IPS-NIHi11 (cell line): ENCODE results near the gene TNNT3.
"Not testable (repeated sequence)": the region's sequence is repeated elsewhere in the genome, so short reads cannot be mapped to it uniquely, and the experiment has no call there.

Experiments
- DNase-seq: peaks from one replicate; pipeline ENCODE4 v3.0.0; 2012; ENCODE audit warnings: mixed read lengths, low spot score

The TNNT3 gene

GRCh38 chr11:1919391-1920127, at the start of gene TNNT3:
Gene TNNT3 (plus strand): TSS chr11:1919703. CDS start chr11:1922875, 3,172 bp downstream.
- DNase-seq = peak; percentile 58

DNA sequence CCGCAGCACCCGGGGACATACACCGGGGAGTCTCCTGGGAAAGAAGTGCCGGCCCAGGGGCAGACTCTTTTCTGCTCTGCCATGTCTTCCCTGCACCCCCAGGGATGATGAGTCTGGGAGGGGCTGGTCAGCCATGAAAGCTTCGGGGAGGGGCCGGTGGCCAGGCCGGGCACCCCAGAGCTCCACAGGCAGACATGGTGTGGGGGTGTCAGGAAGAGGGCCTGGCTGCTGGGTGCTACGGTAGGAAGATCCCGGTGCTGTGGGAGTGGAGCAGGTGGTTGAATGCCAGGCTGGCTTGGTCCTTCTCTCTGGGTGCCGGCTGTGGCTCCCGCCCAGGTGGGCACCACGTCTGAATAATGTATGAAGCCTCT, 49.2 kb upstream of the TNNT3 start:
- DNase-seq = no peak

DNA sequence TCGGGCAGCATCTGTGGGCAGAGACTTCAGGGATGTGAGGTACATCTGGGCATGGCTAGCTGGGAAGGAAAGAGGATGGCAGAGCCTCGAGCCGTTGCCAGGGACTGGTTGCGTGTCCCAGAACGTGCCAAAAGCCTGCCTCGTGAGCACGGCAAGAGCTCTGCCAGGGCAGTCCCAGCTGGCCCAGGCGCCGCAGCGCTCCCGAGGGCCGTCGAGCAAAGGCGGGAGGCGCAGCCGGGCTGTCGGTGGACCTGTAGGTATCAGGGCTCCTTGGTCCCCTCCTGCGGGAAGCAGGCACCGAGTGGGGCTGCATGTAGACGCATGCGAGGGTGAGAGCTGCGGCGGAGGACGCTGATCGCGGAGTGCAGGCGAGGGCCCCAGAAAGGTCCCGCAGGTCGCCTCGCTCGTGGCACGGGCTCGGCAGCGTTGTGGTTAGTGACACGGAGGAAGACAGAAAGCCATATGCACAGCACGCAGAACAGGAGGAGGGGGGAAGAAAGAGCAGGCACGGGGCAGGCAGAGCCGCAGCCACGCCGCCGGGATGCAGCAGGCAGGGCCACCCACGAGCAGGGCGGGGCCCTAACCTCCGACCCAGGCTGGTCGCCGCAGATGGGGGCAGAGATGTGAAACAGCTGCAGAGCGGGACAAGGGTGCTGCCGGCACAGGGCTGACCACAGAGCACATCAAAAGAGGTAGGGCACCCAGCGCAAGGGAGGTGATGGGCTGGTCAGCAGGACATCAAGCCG, 48.6 kb upstream of the TNNT3 start:
- DNase-seq = no peak

DNA sequence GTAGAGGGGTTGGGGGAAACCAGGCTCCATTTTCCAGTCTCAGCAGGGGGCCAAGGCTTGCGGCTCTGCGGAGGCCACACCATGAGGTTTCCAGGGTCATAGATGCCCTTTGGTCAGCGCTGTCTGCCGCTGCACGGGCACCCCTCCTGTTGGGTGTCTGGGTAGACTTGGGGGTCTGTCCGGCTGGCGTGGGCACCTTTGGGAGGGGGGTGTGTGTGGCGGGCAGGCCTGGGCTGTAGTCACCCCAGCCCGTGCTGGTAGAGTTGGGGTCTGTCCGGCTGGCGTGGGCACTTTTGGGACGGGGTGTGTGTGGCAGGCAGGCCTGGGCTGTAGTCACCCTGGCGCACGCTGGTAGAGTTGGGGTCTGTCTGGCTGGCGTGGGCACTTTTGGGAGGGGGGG, 48.0 kb upstream of the TNNT3 start:
- no peak for DNase-seq

DNA sequence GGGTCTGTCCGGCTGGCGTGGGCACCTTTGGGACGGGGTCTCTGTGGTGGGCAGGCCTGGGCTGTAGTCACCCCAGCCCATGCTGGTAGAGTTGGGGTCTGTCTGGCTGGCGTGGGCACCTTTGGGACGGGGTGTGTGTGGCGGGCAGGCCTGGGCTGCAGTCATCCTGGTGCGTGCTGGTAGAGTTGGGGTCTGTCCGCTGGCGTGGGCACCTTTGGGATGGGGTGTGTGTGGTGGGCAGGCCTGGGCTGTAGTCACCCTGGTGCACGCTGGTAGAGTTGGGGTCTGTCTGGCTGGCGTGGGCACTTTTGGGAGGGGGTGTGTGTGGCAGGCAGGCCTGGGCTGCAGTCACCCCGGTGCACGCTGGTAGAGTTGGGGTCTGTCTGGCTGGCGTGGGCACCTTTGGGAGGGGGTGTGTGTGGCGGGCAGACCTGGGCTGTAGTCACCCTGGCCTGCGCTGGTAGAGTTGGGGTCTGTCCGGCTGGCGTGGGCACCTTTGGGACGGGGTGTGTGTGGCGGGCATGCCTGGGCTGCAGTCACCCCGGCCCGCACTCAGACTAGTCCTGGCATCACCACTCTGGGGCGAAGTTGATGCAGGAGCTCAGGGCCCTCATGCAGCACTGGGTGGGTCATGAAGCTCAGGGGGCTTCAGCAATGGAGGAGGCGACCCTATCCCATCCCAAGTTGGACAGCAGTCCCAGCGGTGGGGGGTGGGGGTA, 47.1 kb upstream of the TNNT3 start:
- no peak for DNase-seq

- no peak for DNase-seq
These were observed 46.3 kb upstream of the TNNT3 start for GRCh38 chr11:1873048-1873812.

DNA sequence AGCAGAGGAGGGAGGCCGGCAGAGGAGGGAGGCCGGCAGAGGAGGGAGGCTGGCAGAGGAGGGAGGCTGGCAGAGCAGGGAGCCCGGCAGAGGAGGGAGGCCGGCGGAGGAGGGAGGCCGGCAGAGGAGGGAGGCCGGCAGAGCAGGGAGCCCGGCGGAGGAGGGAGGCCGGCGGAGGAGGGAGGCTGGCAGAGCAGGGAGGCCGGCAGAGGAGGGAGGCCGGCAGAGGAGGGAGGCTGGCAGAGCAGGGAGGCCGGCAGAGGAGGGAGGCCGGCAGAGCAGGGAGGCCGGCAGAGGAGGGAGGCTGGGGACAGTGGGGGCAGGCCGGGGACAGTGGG, 45.7 kb upstream of the TNNT3 start:
- not testable (repeated sequence) for DNase-seq

- not testable (repeated sequence) for DNase-seq
These were observed 44.9 kb upstream of the TNNT3 start for GRCh38 chr11:1874441-1875092.

- no peak for DNase-seq
These were observed 44.2 kb upstream of the TNNT3 start for GRCh38 chr11:1875093-1875850.

- not testable (repeated sequence) for DNase-seq
These were observed 43.6 kb upstream of the TNNT3 start for GRCh38 chr11:1875851-1876301.

DNA sequence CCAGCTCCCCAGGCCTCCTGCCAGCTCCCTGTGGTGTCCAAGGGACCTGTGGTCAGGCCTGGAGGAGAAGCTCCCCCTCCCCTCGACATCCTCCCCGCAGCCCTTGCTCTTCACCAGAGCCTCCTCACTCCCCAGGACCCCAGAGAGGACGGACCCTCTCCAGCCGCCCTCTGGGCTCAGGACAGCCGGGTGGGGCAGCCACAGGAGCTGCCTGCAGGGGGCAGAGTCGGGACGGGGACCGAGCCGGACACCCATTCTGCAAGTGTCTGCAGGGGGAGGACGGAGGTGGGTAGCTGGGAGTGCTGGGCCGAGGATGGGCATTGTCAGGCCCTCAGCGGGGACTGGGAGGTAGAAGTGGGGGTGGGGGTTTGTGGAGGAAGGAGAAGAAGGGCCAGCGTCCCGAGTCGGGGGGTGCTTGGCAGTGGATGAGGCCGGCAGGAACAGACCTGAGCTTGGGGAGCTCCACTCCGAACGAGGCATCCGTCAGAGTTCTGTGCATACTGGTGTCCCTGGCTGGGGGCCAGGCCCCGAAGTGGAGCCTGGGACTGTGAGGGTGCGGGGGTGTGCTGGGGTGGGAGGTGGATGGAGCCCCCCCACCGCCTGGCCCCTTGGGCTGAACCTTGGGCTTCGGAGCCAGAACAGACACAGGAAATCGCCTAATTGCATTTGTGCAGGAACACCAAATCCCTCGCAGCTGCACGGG, 43.0 kb upstream of the TNNT3 start:
- DNase-seq = peak; percentile 87

DNA sequence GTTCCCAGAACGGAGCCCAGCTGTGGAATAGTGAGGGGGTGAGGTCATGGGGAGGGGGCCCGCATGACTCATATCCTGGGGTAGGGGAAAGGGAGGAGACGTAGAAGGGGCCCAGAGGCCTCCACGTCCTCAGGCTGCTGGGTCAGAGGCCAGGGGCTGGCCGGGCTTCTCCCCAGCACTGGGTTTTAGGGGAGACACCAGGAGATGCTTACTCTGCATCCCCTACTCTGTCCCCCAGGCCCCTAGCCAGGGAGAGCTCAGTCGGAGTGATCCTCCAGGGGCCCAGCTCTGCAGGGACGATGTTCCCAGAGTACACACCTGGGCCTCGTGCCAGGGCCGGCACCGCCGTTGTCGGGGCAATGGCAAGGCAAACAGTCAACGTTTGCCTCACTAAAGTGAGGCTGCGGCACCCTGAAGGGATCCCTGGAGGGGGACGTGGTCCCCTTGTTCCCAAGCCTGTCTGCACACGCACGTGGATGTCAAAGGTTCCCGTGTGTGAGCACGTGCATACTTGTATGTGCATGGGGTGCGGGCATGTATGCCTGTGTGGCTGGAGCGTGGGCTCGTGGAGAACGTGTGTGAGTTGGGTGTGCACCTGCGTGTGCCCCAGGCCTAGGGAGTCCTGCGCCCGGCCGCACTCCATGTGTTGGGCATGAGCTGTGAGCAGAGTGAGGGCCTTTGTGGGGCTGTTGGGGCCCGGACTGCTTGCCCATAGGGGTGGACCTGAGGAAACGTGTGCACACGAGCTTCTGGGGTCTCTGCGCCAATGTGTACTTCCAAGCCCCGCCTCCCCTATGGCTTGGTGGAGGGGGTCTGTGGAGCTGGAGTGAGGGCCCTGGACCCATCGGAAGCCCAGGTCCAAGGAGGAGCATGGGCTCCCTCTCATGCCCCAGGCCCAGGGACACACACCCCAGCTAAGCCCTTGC, 42.0 kb upstream of the TNNT3 start:
- DNase-seq = no peak

GRCh38 chr11:1878137-1879031, 41.1 kb upstream of the TNNT3 start:
- no peak for DNase-seq

- no peak for DNase-seq
These were observed 40.1 kb upstream of the TNNT3 start for GRCh38 chr11:1879342-1879940.

GRCh38 chr11:1879941-1880720, 39.4 kb upstream of the TNNT3 start:
- DNase-seq = peak; percentile 12

- no peak for DNase-seq
These were observed 38.6 kb upstream of the TNNT3 start for GRCh38 chr11:1880746-1881441.
